Chondrocyte (in vitro differentiated cells): ENCODE results near the gene PRRC1. TPM values are rescaled to one million over a fixed set of nuclear protein-coding genes. Genes with fewer than 3 reads are reported as not detected.

ENCODE experiments used
- DNase-seq: peaks from one replicate; pipeline ENCODE4 v3.0.0; 2021; ENCODE audit warnings: mixed read lengths, low spot score
- H3K27ac Mint-ChIP-seq: one replicate; pipeline ENCODE4 v1.8.0; 2021; ENCODE audit warnings: mild to moderate bottlenecking, moderate library complexity, mixed read lengths; ENCODE audit not compliant: unreplicated experiment
- H3K27me3 Mint-ChIP-seq: 2 replicates; pipeline ENCODE4 v1.8.0; 2021; ENCODE audit warnings: low read depth, mixed read lengths
- H3K36me3 Mint-ChIP-seq: 2 replicates; pipeline ENCODE4 v1.8.0; 2021; ENCODE audit warnings: low read depth, mixed read lengths
- H3K4me1 Mint-ChIP-seq: 2 replicates; pipeline ENCODE4 v1.8.0; 2021; ENCODE audit warnings: low read depth, mild to moderate bottlenecking, mixed read lengths
- H3K4me3 Mint-ChIP-seq: one replicate; pipeline ENCODE4 v1.8.0; 2021; ENCODE audit warnings: mild to moderate bottlenecking, moderate library complexity, mixed read lengths; ENCODE audit not compliant: unreplicated experiment
- H3K9me3 Mint-ChIP-seq: 2 replicates; pipeline ENCODE4 v1.8.0; 2021; ENCODE audit warnings: low read depth, mixed read lengths
- CTCF ChIP-seq: fragments of 200-600 bp; sonication (generic); IDR thresholded peaks from 2 replicates; pipeline ENCODE4 v1.5.0; 2021; ENCODE audit warnings: antibody characterized with exemption, mild to moderate bottlenecking, moderate library complexity
- total RNA-seq: library from RNA; stranded (reverse); gene quantifications from 3 replicates; pipeline ENCODE4 v1.2.1, GENCODE V29; 2021

PRRC1 gene
- total RNA-seq, 1 donor from 2014 or later: 109 TPM

- peaks cover 12% of the 10 kb centered on the region for H3K4me1 Mint-ChIP-seq
Measured at GRCh38 chr5:127587246-127587917, 69.9 kb downstream of the PRRC1 start.

GRCh38 chr5:127588368-127588767 lies 70.9 kb downstream of the PRRC1 start:
- Mint-ChIP-seq H3K27me3 (no peaks in the 10 kb centered on the region), H3K4me3 (no peak overlapping the region), H3K27ac (no peak overlapping the region), H3K9me3 (no peaks in the 10 kb centered on the region), H3K36me3 (no peaks in the 10 kb centered on the region), H3K4me1 (peaks cover 5% of the 10 kb centered on the region)
- TF ChIP-seq CTCF: no peak
- no peak for DNase-seq

More at GRCh38 chr5:127587246-127587917, 69.9 kb downstream of the PRRC1 start:
- Mint-ChIP-seq H3K27me3 (no peaks in the 10 kb centered on the region), H3K36me3 (no peaks in the 10 kb centered on the region), H3K4me3 (no peak overlapping the region), H3K9me3 (no peaks in the 10 kb centered on the region), H3K27ac (no peak overlapping the region)
- no peak for DNase-seq
- no peak for TF ChIP-seq CTCF

GRCh38 chr5:127589309-127590030 lies 72.0 kb downstream of the PRRC1 start:
- H3K36me3 Mint-ChIP-seq: no peaks in the 10 kb centered on the region

GRCh38 chr5:127590156-127590722 lies 72.8 kb downstream of the PRRC1 start:
- Mint-ChIP-seq H3K4me3 (no peak overlapping the region), H3K36me3 (no peaks in the 10 kb centered on the region), H3K27ac (no peak overlapping the region), H3K4me1 (peaks cover 5% of the 10 kb centered on the region), H3K9me3 (no peaks in the 10 kb centered on the region), H3K27me3 (no peaks in the 10 kb centered on the region)
- DNase-seq: no peak
- TF ChIP-seq CTCF: no peak

More at GRCh38 chr5:127589309-127590030, 72.0 kb downstream of the PRRC1 start:
- no peak for DNase-seq
- no peak for TF ChIP-seq CTCF
- Mint-ChIP-seq H3K4me3 (no peak overlapping the region), H3K9me3 (no peaks in the 10 kb centered on the region), H3K27me3 (no peaks in the 10 kb centered on the region), H3K27ac (no peak overlapping the region), H3K4me1 (peaks cover 5% of the 10 kb centered on the region)
